Stimulated activated memory B cell treated with anti-CD40 and anti-IgM and Interleukin-4, amounts not matched to agents 10 μg/mL and 1 μg/mL and 100 μg/mL, for 72 hours (primary cell): ENCODE results near the gene TXNRD3.

Experiments
- ATAC-seq: fragments of 150-1000 bp; cut with Tn5 transposase; 2 replicates; pipeline ENCODE4 v1.10.0; 2021
- H3K27ac Mint-ChIP-seq: one replicate; pipeline ENCODE4 v1.8.0; 2022; ENCODE audit warnings: mild to moderate bottlenecking, mixed read lengths
- H3K27me3 Mint-ChIP-seq: one replicate; pipeline ENCODE4 v1.8.0; 2022; ENCODE audit warnings: mixed read lengths
- H3K36me3 Mint-ChIP-seq: one replicate; pipeline ENCODE4 v1.8.0; 2022; ENCODE audit warnings: mixed read lengths
- H3K4me1 Mint-ChIP-seq: one replicate; pipeline ENCODE4 v1.8.0; 2022; ENCODE audit warnings: mixed read lengths
- H3K4me3 Mint-ChIP-seq: one replicate; pipeline ENCODE4 v1.8.0; 2022; ENCODE audit warnings: mild to moderate bottlenecking, moderate library complexity, mixed read lengths
- H3K9me3 Mint-ChIP-seq: one replicate; pipeline ENCODE4 v1.8.0; 2022; ENCODE audit warnings: mixed read lengths

The TXNRD3 gene

DNA sequence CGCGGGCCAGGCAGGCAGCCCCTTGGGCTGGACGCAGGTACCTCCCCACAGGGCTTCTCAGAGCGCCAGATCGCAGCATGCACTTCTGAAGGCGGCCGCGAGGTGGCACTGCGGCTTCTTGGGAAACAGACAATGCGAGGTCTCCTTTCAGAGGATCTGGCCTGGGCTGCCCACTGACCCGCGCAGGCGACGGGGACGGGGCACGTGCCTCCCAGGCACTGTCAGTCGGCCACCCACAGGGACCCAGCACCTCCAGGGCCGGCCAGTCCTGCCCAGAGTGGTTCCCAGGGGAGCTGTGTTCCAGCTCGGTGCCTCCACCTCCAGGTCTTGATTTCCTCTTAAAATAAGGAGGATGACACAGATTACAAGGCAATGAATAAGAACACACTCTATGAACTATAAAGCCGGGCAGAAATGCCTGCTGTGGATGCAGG lies 24.4 kb upstream of the TXNRD3 start:
- Mint-ChIP-seq H3K27ac (peak overlapping the region; percentile 65), H3K27me3 (peaks cover 21% of the 10 kb centered on the region), H3K4me3 (peak overlapping the region; percentile 61)

DNA sequence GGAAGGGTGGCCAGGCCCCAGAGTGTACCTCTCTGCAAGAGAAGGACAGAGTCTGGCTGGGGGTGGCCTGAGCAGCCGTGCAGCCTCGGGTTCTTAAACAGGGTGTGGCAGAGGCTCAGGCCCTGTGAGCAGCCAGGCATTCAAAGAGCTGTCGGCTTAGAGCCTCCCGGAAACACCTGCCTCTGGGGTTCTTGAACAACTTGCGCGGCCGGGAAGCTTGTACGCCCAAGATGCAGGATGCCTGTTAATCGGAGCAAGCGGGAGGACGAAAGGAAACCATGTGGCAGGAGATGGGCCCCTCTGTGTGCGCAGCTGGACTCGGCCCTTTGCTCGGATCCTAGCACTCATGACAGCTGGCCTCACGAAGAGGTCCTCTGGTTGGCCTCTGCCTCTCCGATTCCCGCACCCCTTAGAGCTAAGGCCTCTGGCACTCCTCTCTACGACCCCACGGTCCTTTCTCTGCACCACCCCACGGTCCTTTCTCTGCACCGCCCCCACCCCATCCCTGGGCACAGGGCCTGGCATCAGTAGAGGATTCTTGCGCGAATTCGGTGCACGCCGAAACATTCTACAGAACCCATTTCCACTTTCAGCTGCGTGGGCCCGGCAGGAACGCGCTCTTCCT lies 23.9 kb upstream of the TXNRD3 start:
- Mint-ChIP-seq H3K4me1 (peaks cover 19% of the 10 kb centered on the region), H3K9me3 (no peaks in the 10 kb centered on the region), H3K27ac (peak overlapping the region; percentile 65), H3K27me3 (peaks cover 21% of the 10 kb centered on the region), H3K36me3 (no peaks in the 10 kb centered on the region), H3K4me3 (peak overlapping the region; percentile 61)
- peak; percentile 76 for ATAC-seq

More for the DNA sequence above, 24.4 kb upstream of the TXNRD3 start:
- Mint-ChIP-seq H3K9me3 (no peaks in the 10 kb centered on the region), H3K4me1 (peaks cover 19% of the 10 kb centered on the region), H3K36me3 (no peaks in the 10 kb centered on the region)
- peak; percentile 76 for ATAC-seq

DNA sequence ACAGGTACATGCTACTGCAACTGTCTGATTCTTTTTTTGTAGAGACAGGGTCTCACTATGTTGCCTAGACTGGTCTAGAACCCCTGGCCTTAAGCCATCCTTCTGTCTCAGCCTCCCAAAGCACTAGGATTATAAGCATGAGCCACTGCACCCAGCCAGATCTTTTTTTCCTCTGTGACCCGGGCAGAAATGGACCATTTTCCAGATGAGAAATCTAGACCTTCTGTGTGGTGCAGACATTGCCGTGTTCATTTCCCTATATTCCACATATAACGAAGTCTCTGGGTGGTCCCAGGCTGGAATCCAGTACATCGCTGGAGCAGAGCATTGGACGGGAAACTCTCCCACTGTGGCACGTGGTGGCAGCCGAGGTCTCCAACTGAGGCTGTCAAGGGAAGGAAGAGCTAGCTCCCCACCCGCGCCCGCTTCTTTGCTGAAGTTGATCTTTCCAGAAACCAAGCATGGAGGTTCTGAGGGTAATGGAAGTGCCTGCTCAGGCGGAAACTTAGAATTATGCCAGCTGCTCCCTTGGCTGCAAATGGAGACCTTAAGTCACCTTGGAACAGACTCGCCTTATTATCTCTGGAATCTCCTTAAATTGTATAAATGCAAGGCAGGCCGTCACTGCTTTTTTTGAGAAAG lies 23.1 kb upstream of the TXNRD3 start:
- peaks cover 21% of the 10 kb centered on the region for H3K27me3 Mint-ChIP-seq
- no peak for ATAC-seq
- no peaks in the 10 kb centered on the region for H3K9me3 Mint-ChIP-seq
- no peak overlapping the region for H3K4me3 Mint-ChIP-seq
- no peaks in the 10 kb centered on the region for H3K36me3 Mint-ChIP-seq
- H3K27ac Mint-ChIP-seq: no peak overlapping the region
- H3K4me1 Mint-ChIP-seq: peaks cover 14% of the 10 kb centered on the region

DNA sequence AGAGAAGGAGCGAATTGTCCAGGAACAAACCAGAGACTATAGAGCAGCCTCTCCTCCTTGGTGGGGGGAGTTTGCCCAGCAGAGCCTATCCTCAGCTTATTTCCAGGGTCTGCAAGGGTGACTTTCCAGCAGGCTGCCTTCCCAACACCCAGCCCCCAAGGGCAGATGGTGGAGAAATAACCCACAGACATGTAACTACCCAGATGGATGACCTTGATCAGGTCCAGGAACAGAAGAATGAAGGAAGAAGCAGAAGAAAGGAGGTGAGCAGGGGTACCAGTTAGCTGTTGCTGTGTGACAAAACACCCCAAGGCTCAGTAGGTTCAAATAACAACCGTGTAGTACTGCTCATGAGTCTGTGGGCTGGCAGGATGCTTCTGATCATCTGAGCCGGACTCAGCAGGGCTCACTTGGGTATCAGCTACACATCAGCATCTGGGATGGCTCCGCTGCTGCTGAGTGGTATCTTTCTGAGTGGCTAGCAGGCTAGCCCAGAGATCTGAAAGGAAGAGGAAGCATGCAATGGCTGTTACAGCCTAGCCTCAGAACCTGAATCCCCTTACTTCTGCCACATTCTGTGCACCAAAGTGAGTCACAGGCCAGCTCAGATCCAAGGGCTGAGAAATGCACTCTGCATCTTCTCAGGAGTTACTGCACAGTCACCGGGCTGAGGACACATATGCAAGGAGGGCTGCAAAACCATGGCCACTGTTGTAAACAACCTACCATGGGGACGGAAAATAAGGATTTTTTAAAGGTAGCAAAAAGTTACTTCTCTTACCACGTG lies 22.2 kb upstream of the TXNRD3 start:
- no peaks in the 10 kb centered on the region for H3K9me3 Mint-ChIP-seq
- H3K36me3 Mint-ChIP-seq: no peaks in the 10 kb centered on the region
- peaks cover 21% of the 10 kb centered on the region for H3K27me3 Mint-ChIP-seq
- H3K4me1 Mint-ChIP-seq: peaks cover 14% of the 10 kb centered on the region
- no peak overlapping the region for H3K4me3 Mint-ChIP-seq
- ATAC-seq: no peak
- H3K27ac Mint-ChIP-seq: no peak overlapping the region

DNA sequence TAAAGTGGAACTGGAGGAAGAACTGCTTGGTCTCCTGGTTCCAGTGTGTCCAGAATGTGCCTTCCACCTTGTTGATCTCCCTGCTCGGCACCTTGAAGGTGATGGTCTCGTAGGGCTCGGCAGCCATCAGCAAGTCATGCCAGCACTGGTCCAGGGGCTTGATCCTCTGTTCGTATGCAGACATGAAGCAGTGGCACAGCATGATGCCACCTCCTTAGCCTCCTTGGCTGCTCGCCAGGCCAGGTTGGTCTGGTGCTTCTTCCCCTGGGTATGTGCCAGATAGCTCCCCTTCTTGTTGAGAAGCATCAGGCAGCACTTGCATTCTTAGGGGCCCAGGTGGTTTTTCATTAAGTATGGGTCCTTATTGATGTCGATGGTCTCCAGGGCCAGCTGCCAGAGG lies 17.8 kb upstream of the TXNRD3 start:
- Mint-ChIP-seq H3K4me1 (no peaks in the 10 kb centered on the region), H3K4me3 (no peak overlapping the region), H3K9me3 (peaks cover 6% of the 10 kb centered on the region), H3K36me3 (peaks cover 5% of the 10 kb centered on the region), H3K27ac (no peak overlapping the region), H3K27me3 (peaks cover 13% of the 10 kb centered on the region)
- ATAC-seq: no peak

DNA sequence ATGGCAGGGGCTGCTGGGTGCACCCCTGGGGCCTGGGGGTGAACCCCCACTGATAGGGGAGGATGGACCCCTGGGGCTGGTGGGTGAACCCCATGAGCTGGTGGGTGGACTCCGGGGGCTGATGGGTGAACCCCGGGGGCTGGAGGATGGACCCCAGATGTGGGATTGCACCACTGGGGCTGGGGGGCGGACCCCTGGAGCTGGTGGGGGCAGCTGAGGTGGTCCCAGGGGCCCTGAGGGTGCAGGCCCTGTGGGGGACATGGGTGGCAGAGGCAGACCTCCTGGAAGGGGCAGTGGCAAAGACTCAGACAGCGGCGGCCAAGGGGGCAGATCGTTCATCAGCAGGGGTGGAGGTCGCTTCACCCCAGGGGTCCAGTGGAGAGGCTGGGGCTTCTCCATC lies 17.4 kb upstream of the TXNRD3 start:
- Mint-ChIP-seq H3K27ac (no peak overlapping the region), H3K4me1 (no peaks in the 10 kb centered on the region), H3K36me3 (peaks cover 5% of the 10 kb centered on the region), H3K9me3 (peaks cover 6% of the 10 kb centered on the region), H3K4me3 (no peak overlapping the region), H3K27me3 (peaks cover 13% of the 10 kb centered on the region)
- ATAC-seq: peak; percentile 40

DNA sequence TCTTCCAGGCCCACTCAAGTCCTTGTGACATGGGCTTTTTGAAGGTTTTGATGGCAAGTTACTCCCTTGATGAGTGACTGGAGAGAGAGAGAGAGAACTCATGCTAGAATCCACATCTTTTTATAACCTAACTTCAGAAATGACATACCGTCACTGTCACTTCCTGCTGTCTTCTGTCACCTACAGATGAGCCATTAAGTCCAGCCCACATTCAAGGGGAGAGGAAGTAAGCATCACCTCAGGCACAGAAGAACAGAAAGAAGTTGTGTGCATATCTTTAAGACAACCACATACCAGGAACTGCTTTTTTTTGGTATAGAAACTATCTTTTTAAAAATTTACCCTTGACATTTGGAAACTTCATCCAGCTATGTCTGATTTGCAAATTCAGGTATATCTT lies 16.6 kb upstream of the TXNRD3 start:
- H3K9me3 Mint-ChIP-seq: peaks cover 6% of the 10 kb centered on the region

DNA sequence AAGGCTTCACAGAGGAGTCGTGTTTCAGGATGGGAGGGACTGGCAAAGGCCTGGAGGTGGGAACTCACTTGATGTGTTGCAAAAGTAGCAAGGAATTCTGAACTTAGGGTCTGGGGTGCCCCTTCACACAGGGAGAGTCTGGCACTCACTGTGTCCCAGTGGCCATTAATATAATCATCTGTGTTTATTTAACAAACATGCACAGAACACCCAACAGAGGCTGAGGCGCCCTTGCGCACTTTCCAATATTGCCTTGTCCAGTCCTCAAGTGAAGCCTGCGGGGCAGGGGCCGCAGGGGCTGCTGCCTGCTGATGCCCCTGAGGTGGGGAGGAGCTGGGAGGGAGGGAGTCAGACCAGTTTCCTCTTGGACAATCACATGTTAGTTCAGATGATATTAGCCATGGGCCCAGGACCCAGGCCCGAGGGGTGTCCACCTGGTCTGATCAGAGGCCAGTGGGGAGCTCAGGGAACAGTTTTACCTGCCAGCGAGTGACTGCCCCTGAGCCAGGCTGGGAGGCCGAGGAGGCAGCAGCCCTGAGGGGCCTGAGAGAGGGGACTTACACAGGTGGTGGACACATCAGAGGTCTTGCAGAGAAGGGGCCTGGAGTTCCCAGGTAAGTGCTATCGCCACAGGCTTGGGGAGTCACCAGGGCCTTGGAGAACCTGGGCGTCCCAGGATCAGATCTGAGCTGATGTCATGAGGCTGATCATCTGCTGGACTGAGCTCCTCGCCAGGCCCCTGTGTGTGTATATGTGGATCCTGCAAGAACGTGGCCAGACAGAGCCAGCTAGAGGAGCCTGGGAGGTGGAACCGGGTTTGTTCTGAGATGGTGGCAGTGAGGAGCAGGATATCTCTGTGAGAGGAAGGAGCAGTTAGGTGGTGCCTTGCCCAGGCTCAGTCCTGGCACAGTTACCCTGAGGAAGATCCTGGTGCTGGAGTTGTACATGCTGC lies 13.8 kb upstream of the TXNRD3 start:
- ATAC-seq: no peak
- peaks cover 6% of the 10 kb centered on the region for H3K9me3 Mint-ChIP-seq
- H3K36me3 Mint-ChIP-seq: peaks cover 5% of the 10 kb centered on the region
- peaks cover 20% of the 10 kb centered on the region for H3K27me3 Mint-ChIP-seq
- H3K27ac Mint-ChIP-seq: no peak overlapping the region
- no peak overlapping the region for H3K4me3 Mint-ChIP-seq
- H3K4me1 Mint-ChIP-seq: peaks cover 16% of the 10 kb centered on the region

More for the DNA sequence above, 16.6 kb upstream of the TXNRD3 start:
- peaks cover 5% of the 10 kb centered on the region for H3K36me3 Mint-ChIP-seq
- ATAC-seq: peak; percentile 58
- no peak overlapping the region for H3K27ac Mint-ChIP-seq
- peaks cover 8% of the 10 kb centered on the region for H3K27me3 Mint-ChIP-seq
- H3K4me3 Mint-ChIP-seq: no peak overlapping the region
- peaks cover 2% of the 10 kb centered on the region for H3K4me1 Mint-ChIP-seq

DNA sequence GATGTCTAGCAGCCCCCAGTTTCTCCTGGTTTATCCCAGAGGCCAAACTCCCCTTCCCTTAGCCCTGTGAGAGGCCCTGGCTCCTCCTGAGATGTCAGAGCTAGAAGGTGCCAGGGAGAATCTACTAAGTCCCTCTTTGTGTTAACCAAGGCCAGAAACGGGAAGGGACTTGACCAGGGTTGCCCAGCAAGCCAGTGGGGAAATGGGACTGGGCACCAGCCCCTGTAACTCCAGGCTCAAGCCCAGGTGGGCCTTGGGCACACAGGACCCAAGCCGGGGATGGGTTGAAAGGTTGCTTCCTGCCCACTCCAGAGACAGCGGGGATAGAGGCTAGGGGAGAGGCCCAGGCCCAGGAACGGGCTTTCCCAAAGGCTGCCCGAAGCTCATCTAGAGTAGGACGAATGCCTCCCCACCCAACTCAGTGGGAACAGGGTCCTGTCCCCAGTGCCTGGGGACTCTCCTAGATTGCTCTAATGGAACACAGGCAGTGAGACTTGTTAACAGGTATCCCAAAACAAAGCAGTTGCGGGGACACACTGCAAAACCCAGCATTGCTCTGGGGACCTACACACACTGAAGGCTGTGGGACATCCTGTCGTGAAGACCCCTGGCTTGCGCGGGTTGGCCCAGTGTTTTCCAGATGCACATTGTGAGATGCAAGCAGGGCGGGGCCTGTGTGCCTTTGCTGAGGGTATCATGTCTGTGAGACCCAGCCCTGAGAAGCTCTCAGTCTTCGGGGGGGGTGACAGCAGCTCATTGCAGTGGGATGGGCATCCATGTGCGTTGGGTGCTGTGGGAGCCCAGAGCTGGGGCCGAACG lies 12.9 kb upstream of the TXNRD3 start:
- peaks cover 5% of the 10 kb centered on the region for H3K36me3 Mint-ChIP-seq
- no peak overlapping the region for H3K27ac Mint-ChIP-seq
- ATAC-seq: no peak
- H3K27me3 Mint-ChIP-seq: peaks cover 29% of the 10 kb centered on the region
- peaks cover 16% of the 10 kb centered on the region for H3K4me1 Mint-ChIP-seq
- H3K4me3 Mint-ChIP-seq: no peak overlapping the region
- peaks cover 6% of the 10 kb centered on the region for H3K9me3 Mint-ChIP-seq

GRCh38 chr3:126666658-126667528 lies 12.0 kb upstream of the TXNRD3 start:
- Mint-ChIP-seq H3K4me1 (peaks cover 16% of the 10 kb centered on the region), H3K36me3 (peaks cover 5% of the 10 kb centered on the region), H3K4me3 (no peak overlapping the region), H3K9me3 (peaks cover 6% of the 10 kb centered on the region), H3K27ac (no peak overlapping the region), H3K27me3 (peaks cover 38% of the 10 kb centered on the region)
- no peak for ATAC-seq

DNA sequence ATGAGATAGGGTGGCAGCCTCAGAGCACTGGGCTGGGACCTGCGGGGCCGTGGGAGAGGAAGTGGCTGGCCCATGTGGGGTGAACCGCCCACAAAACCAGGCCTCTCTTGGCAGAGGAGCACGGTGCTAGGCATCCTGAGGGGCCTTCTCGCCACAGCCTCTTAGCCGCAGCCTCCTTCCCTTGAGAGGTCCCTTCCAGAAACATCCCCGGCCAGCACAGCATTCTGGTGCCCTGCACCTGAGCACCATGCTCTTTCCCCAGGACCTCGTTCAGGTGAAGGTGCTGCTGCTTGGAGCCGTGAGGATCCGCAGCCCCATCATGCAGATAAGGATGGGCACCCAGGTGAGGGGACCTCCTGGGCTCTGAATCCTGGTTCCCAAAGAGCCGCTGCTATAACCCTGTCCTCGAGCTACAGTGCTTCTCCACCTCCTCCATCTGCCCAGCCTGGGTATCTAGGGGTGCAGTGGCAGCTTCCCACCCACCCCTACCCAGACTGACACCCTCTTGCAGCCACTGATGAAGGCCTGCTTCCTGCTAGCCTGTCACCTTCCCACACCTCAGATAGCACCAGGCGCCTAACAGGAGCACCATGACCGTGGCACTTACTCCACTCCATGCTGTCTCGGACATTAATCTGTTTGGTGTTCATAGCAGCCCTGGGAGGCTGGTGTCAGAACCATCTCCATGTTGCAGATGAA lies 11.2 kb upstream of the TXNRD3 start:
- Mint-ChIP-seq H3K27me3 (peaks cover 42% of the 10 kb centered on the region), H3K36me3 (peaks cover 2% of the 10 kb centered on the region), H3K4me3 (no peak overlapping the region), H3K4me1 (peaks cover 16% of the 10 kb centered on the region), H3K9me3 (peaks cover 2% of the 10 kb centered on the region), H3K27ac (no peak overlapping the region)
- ATAC-seq: peak; percentile 10

- Mint-ChIP-seq H3K27ac (no peak overlapping the region), H3K4me3 (no peak overlapping the region), H3K4me1 (peaks cover 16% of the 10 kb centered on the region), H3K9me3 (no peaks in the 10 kb centered on the region), H3K27me3 (peaks cover 49% of the 10 kb centered on the region), H3K36me3 (no peaks in the 10 kb centered on the region)
- no peak for ATAC-seq
These were observed 10.5 kb upstream of the TXNRD3 start for GRCh38 chr3:126665221-126665936.
